GM12878 (cell line): Measurements from ENCODE around the gene POU2F1. TPM values are rescaled to one million over a fixed set of nuclear protein-coding genes. Genes with fewer than 3 reads are reported as not detected.

Experiments used
- ATAC-seq: fragments of 200-7000 bp; cut with Tn5 transposase; 3 replicates; pipeline ENCODE4 v1.9.1; 2020; ENCODE audit warnings: mild to moderate bottlenecking, moderate library complexity
- BruUV-seq: library from RNA; stranded (reverse); fragments of 400-500 nt; replicated peaks from 2 replicates; lab custom pipeline; 2021; lab: Mats Ljungman, UMichigan
- CTCF ChIA-PET: fragments of 300-600 bp; sonication (Branson Sonifier 250); formaldehyde crosslinking; extraction: SDS; loops from one replicate; lab custom pipeline; 2021; ENCODE audit warnings: inconsistent platforms; lab: Yijun Ruan, JAX
- POLR2A ChIA-PET: fragments of 350-600 bp; formaldehyde crosslinking; extraction: SDS; loops from one replicate; lab custom pipeline; 2021; ENCODE audit warnings: inconsistent platforms; lab: Charles Lee
- RAD21 ChIA-PET: fragments of 300-600 bp; sonication (Branson Sonifier 250); formaldehyde crosslinking; loops from one replicate; lab custom pipeline; 2023; ENCODE audit warnings: antibody characterized with exemption; ENCODE audit not compliant: unreplicated experiment; lab: Charles Lee
- SMC1A ChIA-PET: fragments of 300-600 bp; sonication (Branson Sonifier 250); formaldehyde crosslinking; loops from one replicate; lab custom pipeline; 2023; ENCODE audit not compliant: unreplicated experiment, uncharacterized antibody; lab: Charles Lee
- DNase-seq: peaks from one replicate; pipeline ENCODE4 v3.0.0-alpha.2; 2011; ENCODE audit warnings: low read depth, low spot score
- FAIRE-seq: peaks from 3 replicates; lab custom pipeline; 2011; peaks lifted over from hg19 to GRCh38; lab: Jason Lieb, UNC
- H2AFZ ChIP-seq: 2 replicates; pipeline ENCODE4 v1.6.0; 2011; ENCODE audit warnings: low read depth, low read length, control low read depth; ENCODE audit not compliant: control insufficient read depth
- H3K27ac ChIP-seq: 2 replicates; pipeline ENCODE4 v1.5.1; 2011; ENCODE audit warnings: control low read depth; ENCODE audit not compliant: control insufficient read depth, insufficient read depth
- H3K27me3 ChIP-seq, 2 experiments: replicated peaks in 1 of 2; 2 replicates each; pipeline versions ENCODE4 v1.6.0 to v1.6.1; 2011; ENCODE audit warnings: low read length in 1 of 2; ENCODE audit not compliant: control insufficient read depth in 2 of 2, insufficient read depth in 2 of 2
- H3K36me3 ChIP-seq, 2 experiments: 2 replicates each; pipeline ENCODE4 v1.5.1; 2011; ENCODE audit warnings: low read length in 1 of 2; ENCODE audit not compliant: control insufficient read depth in 2 of 2, insufficient read depth in 2 of 2
- H3K4me1 ChIP-seq: 2 replicates; pipeline ENCODE4 v1.6.1; 2011; ENCODE audit warnings: mild to moderate bottlenecking, low read length, moderate library complexity, mixed read lengths; ENCODE audit not compliant: control insufficient read depth, insufficient read depth
- H3K4me2 ChIP-seq: 2 replicates; pipeline ENCODE4 v1.6.0; 2011; ENCODE audit warnings: control low read depth; ENCODE audit not compliant: control insufficient read depth, insufficient read depth
- H3K4me3 ChIP-seq: fragments of 200-600 bp; sonication (generic); 2 replicates; pipeline ENCODE4 v1.5.1; 2016
- H3K79me2 ChIP-seq: 2 replicates; pipeline ENCODE4 v1.6.0; 2011; ENCODE audit warnings: low read length; ENCODE audit not compliant: control insufficient read depth, insufficient read depth
- H3K9ac ChIP-seq: 2 replicates; pipeline ENCODE4 v1.8.0; 2011; ENCODE audit warnings: low read length, control low read depth, mixed read lengths; ENCODE audit not compliant: control insufficient read depth, insufficient read depth
- H3K9me3 ChIP-seq: replicated peaks from 3 replicates; pipeline ENCODE4 v1.5.1; 2011; ENCODE audit warnings: mild to moderate bottlenecking, low read length; ENCODE audit not compliant: control insufficient read depth, insufficient read depth
- H4K20me1 ChIP-seq: 2 replicates; pipeline ENCODE4 v1.6.0; 2011; ENCODE audit not compliant: control insufficient read depth, insufficient read depth
- BCL3 ChIP-seq: IDR thresholded peaks from 2 replicates; pipeline ENCODE4 v1.6.1; 2011; ENCODE audit warnings: borderline replicate concordance, low read depth, mild to moderate bottlenecking, moderate library complexity, low read length; ENCODE audit not compliant: insufficient read depth, poor library complexity, severe bottlenecking
- E4F1 ChIP-seq: fragments of 450-650 bp; IDR thresholded peaks from 2 replicates; pipeline ENCODE4 v1.6.1; 2018; ENCODE audit warnings: borderline replicate concordance, mild to moderate bottlenecking; ENCODE audit not compliant: partially characterized antibody
- JUNB ChIP-seq: IDR thresholded peaks from 2 replicates; pipeline ENCODE4 v1.6.1; 2016; ENCODE audit warnings: antibody characterized with exemption, mild to moderate bottlenecking
- NFXL1 ChIP-seq: fragments of 450-650 bp; IDR thresholded peaks from 2 replicates; pipeline ENCODE4 v1.6.1; 2017; ENCODE audit warnings: antibody characterized with exemption, mild to moderate bottlenecking, borderline replicate concordance
- PAX5 ChIP-seq: IDR thresholded peaks from 2 replicates; pipeline ENCODE4 v1.6.1; 2011; ENCODE audit warnings: low read depth, low read length, borderline replicate concordance
- PKNOX1 ChIP-seq: fragments of 450-650 bp; IDR thresholded peaks from 2 replicates; pipeline ENCODE4 v1.6.1; 2016; ENCODE audit warnings: mild to moderate bottlenecking
- RAD21 ChIP-seq: IDR thresholded peaks from 2 replicates; pipeline ENCODE4 v1.6.1; 2011; ENCODE audit warnings: mild to moderate bottlenecking, low read depth, low read length, moderate library complexity; ENCODE audit not compliant: insufficient read depth
- RUNX3 ChIP-seq: IDR thresholded peaks from 2 replicates; pipeline ENCODE4 v1.6.1; 2012; ENCODE audit warnings: low read length, inconsistent platforms
- SIN3A ChIP-seq: IDR thresholded peaks from 2 replicates; pipeline ENCODE4 v1.6.1; 2012; ENCODE audit warnings: low read depth, low read length, improper control_type of control experiment
- SMAD1 ChIP-seq: fragments of 450-650 bp; IDR thresholded peaks from 2 replicates; pipeline ENCODE4 v1.6.1; 2018; ENCODE audit warnings: mild to moderate bottlenecking, low read depth; ENCODE audit not compliant: partially characterized antibody
- SRF ChIP-seq, 2 experiments: IDR thresholded peaks; 2 replicates each; pipeline ENCODE4 v1.6.1; 2011; ENCODE audit warnings: low read depth in 2 of 2, low read length in 2 of 2, mild to moderate bottlenecking in 1 of 2, moderate library complexity in 1 of 2
- STAT3 ChIP-seq: IDR thresholded peaks from 2 replicates; pipeline ENCODE4 v1.6.1; 2011; ENCODE audit warnings: low read depth, low read length, improper control_type of control experiment
- TCF12 ChIP-seq: IDR thresholded peaks from 2 replicates; pipeline ENCODE4 v1.6.1; 2011; ENCODE audit warnings: low read depth, mild to moderate bottlenecking, low read length
- YBX1 ChIP-seq: fragments of 450-650 bp; IDR thresholded peaks from 2 replicates; pipeline ENCODE4 v1.6.1; 2016; ENCODE audit warnings: antibody characterized with exemption
- ZBTB33 ChIP-seq: fragments of 450-650 bp; IDR thresholded peaks from 2 replicates; pipeline ENCODE4 v1.6.1; 2017; ENCODE audit warnings: mild to moderate bottlenecking
- WGBS: methylation state at CpG from one replicate; pipeline ENCODE4 v1.1.6; 2016; ENCODE audit warnings: low lambda C conversion rate; ENCODE audit not compliant: insufficient replicate concordance, insufficient coverage; ENCODE audit errors: missing lambda C conversion rate; 5-methylcytosine and 5-hydroxymethylcytosine counted together
- in situ Hi-C: fragments of 300-500 bp; cut with MboI; formaldehyde crosslinking; loops from 9 replicates; pipeline ENCODE4 v1.14.3; 2018; ENCODE audit warnings: mixed read lengths
- intact Hi-C: fragments of 100-400 bp; cut with micrococcal nuclease; formaldehyde crosslinking; loops from one replicate; pipeline ENCODE4 v1.14.2; 2022; ENCODE audit not compliant: unreplicated experiment
- polyA plus RNA-seq, 11 experiments: library from polyadenylated mRNA; depleted of rRNA in 4 of 11; unstranded in 6 of 11; stranded (reverse) in 5 of 11; fragments of >200 nt; fragmentation: Nextera tagmentation in 4 of 11; fragmentation: Illumina TruSeq in 1 of 11; extraction: Ambion mirVana in 4 of 11; extraction: Trizol in 1 of 11; gene quantifications; 1 replicate in 1 of 11; 2 replicates in 10 of 11; pipeline versions ENCODE4 v1.2.1 to v1.2.3, GENCODE V29; 2011 to 2016; ENCODE audit warnings: inconsistent platforms in 2 of 11, missing spikeins in 2 of 11, low read depth in 1 of 11
- total RNA-seq, 4 experiments: library from RNA; depleted of rRNA in 3 of 4; stranded (reverse); fragments of >200 nt in 3 of 4; fragmentation: Illumina TruSeq in 1 of 4; extraction: Trizol in 1 of 4; gene quantifications; 2 replicates each; pipeline versions ENCODE4 v1.2.1 to v1.2.3, GENCODE V29; 2013 to 2021

POU2F1 gene
- total and polyA plus RNA-seq, 10 of the 15 experiments (the other 5 are each of a cell fraction or from before 2014, with no cell fraction given) = 2.5 to 21.7 (median 12.5) TPM

GRCh38 chr1:167322483-167322882 lies 101.8 kb downstream of the POU2F1 start (continued):
- TF ChIP-seq ZBTB33 = peak; percentile 33; the same call in 1 of the 2 replicates
- TF ChIP-seq JUNB = no peak
- no peak for TF ChIP-seq PKNOX1
- no peak for TF ChIP-seq SRF (IDR thresholded peaks at IDR 0.05; ENCODE audit: low read depth in 2 of 2, low read length in 2 of 2)
- TF ChIP-seq RAD21 = no peak
- TF ChIP-seq RUNX3 = no peak

GRCh38 chr1:167325151-167325550 lies 104.5 kb downstream of the POU2F1 start:
- WGBS = 96% methylated on average over 1 of the region's 1 CpG
- in situ Hi-C loops = no loop called here
- TF ChIP-seq SMAD1 = no peak
- TF ChIP-seq SIN3A = no peak
- TF ChIP-seq NFXL1 = no peak
- TF ChIP-seq STAT3 = no peak
- TF ChIP-seq E4F1 = no peak
- TF ChIP-seq TCF12 = no peak
- no peak for TF ChIP-seq YBX1
- TF ChIP-seq BCL3 = no peak
- TF ChIP-seq PAX5 = no peak

More at GRCh38 chr1:167325151-167325550, 104.5 kb downstream of the POU2F1 start:
- H3K79me2 ChIP-seq = peaks cover 7% of the 10 kb centered on the region
- H3K4me2 ChIP-seq = no peak overlapping the region
- ATAC-seq (no peak), DNase-seq (no peak), FAIRE-seq (no peak)
- no TSS peak for BruUV-seq
- H3K36me3 ChIP-seq = no peaks in the 10 kb centered on the region
- POLR2A ChIA-PET = interaction anchor here (0.7 kb wide), 1 partner anchor 15 kb away, joined by 5 read pairs; no protein-coding TSS in a partner anchor
- H2AFZ ChIP-seq = no peak overlapping the region
- intact Hi-C loops = no loop called here
- peaks cover 23% of the 10 kb centered on the region for H3K4me1 ChIP-seq
- H3K4me3 ChIP-seq = no peak overlapping the region
- RAD21 ChIA-PET = no interaction called here
- H3K27me3 ChIP-seq = no peaks in the 10 kb centered on the region
- SMC1A ChIA-PET = interaction anchor here (1.6 kb wide), 1 partner anchor 11 kb away, joined by 4 read pairs; no protein-coding TSS in a partner anchor
- H3K9ac ChIP-seq = no peak overlapping the region
- H3K9me3 ChIP-seq = peaks cover 27% of the 10 kb centered on the region
- CTCF ChIA-PET = interaction anchor here (0.7 to 1.0 kb wide), 2 partner anchors 27 to 417 kb away, joined by 3 read pairs; no protein-coding TSS in a partner anchor
- H3K27ac ChIP-seq = no peak overlapping the region
- H4K20me1 ChIP-seq = no peaks in the 10 kb centered on the region
